Measurements from ENCODE around the gene BCL2L15. TPM values are rescaled to one million over a fixed set of nuclear protein-coding genes. Genes with fewer than 3 reads are reported as not detected.
"Not testable (repeated sequence)": the region's sequence is repeated elsewhere in the genome, so short reads cannot be mapped to it uniquely, and the experiment has no call there.

The BCL2L15 gene
- total RNA-seq, 2 experiments from 2014 or later, result 0.74 to 0.82 TPM

- POLR2A ChIA-PET, result no interaction called here
- CTCF ChIA-PET, result interaction anchor here (2.9 kb wide), 1 partner anchor 15 kb away, joined by 7 read pairs; no protein-coding TSS in a partner anchor
Measured at GRCh38 chr1:113854234-113854633, 33.1 kb downstream of the BCL2L15 start.

DNA sequence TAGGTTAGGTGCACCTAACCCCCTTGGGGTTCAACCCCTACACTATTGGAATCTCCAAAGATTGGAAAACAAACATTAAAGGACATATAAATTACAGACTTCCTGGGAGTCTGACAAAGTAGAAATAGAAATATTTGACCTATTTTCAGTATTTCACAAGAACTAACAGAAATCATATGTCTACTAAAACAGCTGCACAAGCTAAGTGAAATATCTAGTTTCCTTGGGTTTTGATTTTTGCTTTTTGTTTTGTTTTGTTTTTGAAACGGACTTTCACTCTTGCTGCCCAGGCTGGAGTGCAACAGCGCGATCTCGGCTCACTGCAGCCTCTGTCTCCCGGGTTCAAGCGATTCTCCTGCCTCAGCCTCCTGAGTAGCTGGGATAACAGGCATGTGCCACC lies 34.7 kb downstream of the BCL2L15 start:
- CTCF ChIA-PET, POLR2A ChIA-PET: not testable (repeated sequence)

GRCh38 chr1:113850127-113850796 lies 37.1 kb downstream of the BCL2L15 start:
- CTCF ChIA-PET, result interaction anchor here (1.2 to 1.6 kb wide), 3 partner anchors 19 to 432 kb away, joined by 3 read pairs; no protein-coding TSS in a partner anchor
- POLR2A ChIA-PET, result interaction anchor here (0.6 to 0.7 kb wide), 2 partner anchors 18 to 38 kb away, joined by 3 to 5 read pairs; no protein-coding TSS in a partner anchor

DNA sequence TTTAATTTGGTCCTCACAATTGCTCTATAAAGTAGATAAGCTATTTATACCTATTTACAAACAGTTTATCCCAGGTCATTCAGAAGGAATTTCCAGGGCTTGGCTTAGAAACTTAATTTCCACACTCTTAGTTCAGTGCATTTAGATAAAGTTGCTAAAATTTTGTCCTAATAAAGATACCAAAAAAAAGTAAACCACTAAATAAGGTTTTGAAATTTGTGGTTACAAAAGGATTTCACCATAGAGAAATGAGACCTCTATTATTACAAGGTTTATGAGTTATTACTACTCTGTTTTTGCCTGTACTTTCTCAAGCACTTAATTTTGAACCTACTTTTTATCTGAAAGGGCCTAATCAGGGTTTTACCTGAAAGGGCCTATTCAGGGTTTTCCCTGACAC lies 38.3 kb downstream of the BCL2L15 start:
- POLR2A ChIA-PET, result no interaction called here

GRCh38 chr1:113846391-113847035 lies 40.9 kb downstream of the BCL2L15 start:
- ChIA-PET CTCF (no interaction called here), POLR2A (no interaction called here)

More for the DNA sequence above, 38.3 kb downstream of the BCL2L15 start:
- CTCF ChIA-PET, result interaction anchor here (0.6 kb wide), 1 partner anchor 83 kb away, joined by 3 read pairs; no protein-coding TSS in a partner anchor

DNA sequence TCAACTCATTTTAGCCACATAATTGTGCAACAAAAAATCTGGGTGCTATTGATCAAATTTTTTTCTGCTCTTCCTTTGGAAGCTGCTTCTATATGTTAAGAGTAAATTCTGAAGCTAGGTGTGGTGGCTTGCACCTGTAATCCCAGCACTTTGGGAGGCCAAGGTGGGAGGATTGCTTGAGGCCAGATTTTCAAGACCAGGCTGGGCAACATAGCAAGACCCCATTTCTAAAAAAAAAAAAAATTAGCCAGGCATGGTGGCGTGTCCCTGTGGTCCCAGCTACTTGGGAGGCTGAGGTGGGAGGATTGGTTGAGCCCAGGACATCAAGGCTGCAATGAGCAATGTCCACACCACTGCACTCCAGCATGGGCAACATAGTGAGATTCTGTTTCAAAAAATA lies 50.8 kb downstream of the BCL2L15 start:
- POLR2A ChIA-PET, result no interaction called here

GRCh38 chr1:113835686-113836290 lies 51.6 kb downstream of the BCL2L15 start:
- POLR2A ChIA-PET, result no interaction called here
- CTCF ChIA-PET, result interaction anchor here (1.0 to 2.0 kb wide), 3 partner anchors 25 to 103 kb away, joined by 3 to 7 read pairs (median 3); partner anchors contain the start of gene HIPK1

More for the DNA sequence above, 50.8 kb downstream of the BCL2L15 start:
- CTCF ChIA-PET, result interaction anchor here (0.7 to 2.0 kb wide), 4 partner anchors 24 to 265 kb away, joined by 3 to 7 read pairs (median 3); partner anchors contain the start of gene HIPK1

DNA sequence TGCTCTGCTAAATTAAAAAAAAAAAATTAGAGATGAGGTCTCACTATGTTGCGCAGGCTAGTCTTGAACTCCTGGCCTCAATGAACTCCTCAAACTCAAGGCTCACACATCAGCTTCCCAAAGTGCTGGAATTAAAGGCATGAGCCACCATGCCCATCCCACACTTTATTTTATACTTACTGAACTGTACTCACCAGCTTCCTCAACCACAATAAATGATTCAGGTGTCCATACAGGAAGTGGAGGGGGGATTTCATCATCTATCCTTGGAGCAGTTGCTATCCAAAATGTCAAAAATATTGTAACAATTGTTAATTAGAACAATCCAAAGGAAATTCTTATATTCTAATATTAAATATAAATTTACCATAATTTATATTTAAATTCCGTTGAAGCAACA lies 52.7 kb downstream of the BCL2L15 start:
- ChIA-PET CTCF (interaction anchor here (0.7 to 2.0 kb wide), 4 partner anchors 34 to 104 kb away, joined by 3 to 7 read pairs (median 4); partner anchors contain the start of genes AP4B1 and HIPK1), POLR2A (interaction anchor here (0.6 kb wide), 2 partner anchors 22 to 72 kb away, joined by 5 to 11 read pairs; no protein-coding TSS in a partner anchor)

Other genes starting within 250 kb of the BCL2L15 start
- 10 to 100 TPM; 19.7 to 22.1 TPM for gene PHTF1, start 128.1 kb downstream of the BCL2L15 start, total RNA-seq
- gene RSBN1, start 75.1 kb downstream of the BCL2L15 start, total RNA-seq, result 10 to 100 TPM; 14.4 to 15.3 TPM
- 10 to 100 TPM; 71.6 to 73.3 TPM for gene PTPN22, start 15.9 kb downstream of the BCL2L15 start, total RNA-seq
- gene AP4B1, start 17.2 kb upstream of the BCL2L15 start, total RNA-seq, result 10 to 100 TPM; 35.1 to 37.0 TPM
- 10 to 100 TPM; 33.2 to 33.9 TPM for gene DCLRE1B, start 17.7 kb upstream of the BCL2L15 start, total RNA-seq
- 10 to 100 TPM; 60.7 to 61.7 TPM for gene HIPK1, start 41.7 kb upstream of the BCL2L15 start, total RNA-seq
- under 1 TPM; 0.15 to 0.17 TPM for gene OLFML3, start 91.9 kb upstream of the BCL2L15 start, total RNA-seq